ENCODE data around the gene C16orf87. TPM values are rescaled to one million over a fixed set of nuclear protein-coding genes. Genes with fewer than 3 reads are reported as not detected.

Gene C16orf87
- total RNA-seq, 1 experiment from 2014 or later, result 13.5 TPM

DNA sequence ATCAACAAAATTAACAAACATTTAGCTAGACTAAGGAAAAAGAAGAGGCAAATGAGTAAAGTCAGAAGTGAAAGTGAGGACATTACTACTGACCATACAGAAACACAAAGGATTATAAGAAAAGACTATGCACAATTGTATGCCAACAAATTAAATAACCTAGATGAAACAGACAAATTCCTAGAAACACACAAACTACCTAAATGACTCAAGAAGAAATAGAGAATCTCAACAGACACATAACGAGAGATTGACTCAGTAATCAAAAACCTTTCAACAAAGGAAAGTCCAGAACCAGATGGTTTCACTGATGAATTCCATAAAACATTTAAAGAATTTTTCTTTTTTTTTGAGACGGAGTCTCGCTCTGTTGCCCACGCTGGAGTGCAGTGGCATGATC lies 47.2 kb downstream of the C16orf87 start:
- ChIA-PET CTCF (interaction anchor here (0.7 kb wide), 1 partner anchor 992 kb away, joined by 4 read pairs; no protein-coding TSS in a partner anchor), POLR2A (no interaction called here)
- H3K4me1 Mint-ChIP-seq (ENCODE audit: insufficient read depth, unreplicated experiment), result no peaks in the 10 kb centered on the region
- peaks cover 6% of the 10 kb centered on the region for H3K36me3 Mint-ChIP-seq (ENCODE audit: insufficient read depth, unreplicated experiment)
- H3K4me3 Mint-ChIP-seq (ENCODE audit: unreplicated experiment), result no peak overlapping the region
- no peak for DNase-seq (ENCODE audit: unreplicated experiment)
- no peak overlapping the region for H3K27ac Mint-ChIP-seq (ENCODE audit: low read depth, unreplicated experiment)
- H3K27me3 Mint-ChIP-seq (ENCODE audit: insufficient read depth, unreplicated experiment), result no peaks in the 10 kb centered on the region
- H3K9me3 Mint-ChIP-seq (ENCODE audit: unreplicated experiment), result no peaks in the 10 kb centered on the region
- intact Hi-C loops (cut with micrococcal nuclease), result no loop called here
- BruUV-seq (replicated peaks), result no TSS peak
- no peak for TF ChIP-seq CTCF (IDR thresholded peaks at IDR 0.05; ENCODE audit: unreplicated experiment)

GRCh38 chr16:46782320-46782719 lies 48.7 kb downstream of the C16orf87 start:
- no peak for TF ChIP-seq CTCF (IDR thresholded peaks at IDR 0.05; ENCODE audit: unreplicated experiment)
- H3K9me3 Mint-ChIP-seq (ENCODE audit: unreplicated experiment), result no peaks in the 10 kb centered on the region
- H3K36me3 Mint-ChIP-seq (ENCODE audit: insufficient read depth, unreplicated experiment), result peaks cover 6% of the 10 kb centered on the region
- no peak overlapping the region for H3K27ac Mint-ChIP-seq (ENCODE audit: low read depth, unreplicated experiment)
- intact Hi-C loops (cut with micrococcal nuclease), result no loop called here
- POLR2A ChIA-PET, result interaction anchor here (0.6 kb wide), 1 partner anchor 55 kb away, joined by 3 read pairs; no protein-coding TSS in a partner anchor
- H3K4me3 Mint-ChIP-seq (ENCODE audit: unreplicated experiment), result no peak overlapping the region
- DNase-seq (ENCODE audit: unreplicated experiment), result no peak
- BruUV-seq (replicated peaks), result no TSS peak
- CTCF ChIA-PET, result interaction anchor here (1.7 kb wide), 1 partner anchor 19 kb away, joined by 8 read pairs; no protein-coding TSS in a partner anchor
- H3K27me3 Mint-ChIP-seq (ENCODE audit: insufficient read depth, unreplicated experiment), result no peaks in the 10 kb centered on the region
- no peaks in the 10 kb centered on the region for H3K4me1 Mint-ChIP-seq (ENCODE audit: insufficient read depth, unreplicated experiment)

DNA sequence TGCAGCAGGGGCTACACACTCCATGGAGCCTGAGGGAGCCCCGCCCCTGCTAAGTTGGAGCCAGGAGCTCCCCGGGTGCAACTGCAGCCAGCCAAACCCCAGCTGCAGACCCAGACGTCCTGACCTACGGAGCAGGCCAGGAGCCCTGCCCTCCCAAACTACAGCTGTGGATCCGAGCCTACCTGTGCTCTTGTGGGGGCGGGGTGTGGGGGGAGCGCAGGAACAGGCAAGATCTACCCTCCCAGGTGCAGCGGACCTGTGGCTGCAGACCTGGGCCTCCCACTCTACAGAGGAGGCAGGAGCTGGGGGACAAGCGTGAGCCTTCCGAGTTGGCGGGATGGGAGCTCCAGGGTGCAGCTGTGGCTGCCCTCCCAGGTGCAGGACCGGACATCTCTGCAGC lies 53.2 kb downstream of the C16orf87 start:
- no peaks in the 10 kb centered on the region for H3K9me3 Mint-ChIP-seq (ENCODE audit: unreplicated experiment)
- H3K4me3 Mint-ChIP-seq (ENCODE audit: unreplicated experiment), result no peak overlapping the region
- H3K36me3 Mint-ChIP-seq (ENCODE audit: insufficient read depth, unreplicated experiment), result peaks cover 6% of the 10 kb centered on the region
- POLR2A ChIA-PET, result interaction anchor here (0.6 kb wide), 1 partner anchor 10 kb away, joined by 3 read pairs; no protein-coding TSS in a partner anchor
- no TSS peak for BruUV-seq (replicated peaks)
- no peak for DNase-seq (ENCODE audit: unreplicated experiment)
- intact Hi-C loops (cut with micrococcal nuclease), result no loop called here
- no peaks in the 10 kb centered on the region for H3K4me1 Mint-ChIP-seq (ENCODE audit: insufficient read depth, unreplicated experiment)
- TF ChIP-seq CTCF (IDR thresholded peaks at IDR 0.05; ENCODE audit: unreplicated experiment), result no peak
- no peaks in the 10 kb centered on the region for H3K27me3 Mint-ChIP-seq (ENCODE audit: insufficient read depth, unreplicated experiment)
- CTCF ChIA-PET, result interaction anchor here (0.7 kb wide), 1 partner anchor 148 kb away, joined by 3 read pairs; no protein-coding TSS in a partner anchor
- H3K27ac Mint-ChIP-seq (ENCODE audit: low read depth, unreplicated experiment), result no peak overlapping the region

DNA sequence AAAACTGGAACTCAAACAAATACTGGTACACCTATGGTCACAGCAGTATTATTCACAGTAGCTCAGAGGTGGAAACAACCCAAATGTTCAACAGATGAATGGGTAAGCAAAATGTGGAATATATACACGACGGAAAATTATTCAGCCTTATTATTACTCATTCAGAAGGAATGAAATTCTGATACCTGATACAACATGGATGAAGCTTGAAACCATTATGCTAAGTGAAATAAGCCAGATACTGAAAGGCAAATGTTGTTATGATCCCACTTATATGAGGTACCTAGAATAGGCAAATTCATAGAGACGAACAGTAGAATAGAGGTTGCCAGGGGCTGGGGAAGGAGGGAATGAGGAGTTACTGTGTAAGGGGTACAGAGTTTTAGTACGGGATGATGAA lies 55.8 kb downstream of the C16orf87 start:
- H3K27ac Mint-ChIP-seq (ENCODE audit: low read depth, unreplicated experiment), result no peak overlapping the region
- DNase-seq (ENCODE audit: unreplicated experiment), result no peak
- H3K9me3 Mint-ChIP-seq (ENCODE audit: unreplicated experiment), result no peaks in the 10 kb centered on the region
- H3K4me1 Mint-ChIP-seq (ENCODE audit: insufficient read depth, unreplicated experiment), result no peaks in the 10 kb centered on the region
- H3K27me3 Mint-ChIP-seq (ENCODE audit: insufficient read depth, unreplicated experiment), result no peaks in the 10 kb centered on the region
- POLR2A ChIA-PET, result no interaction called here
- H3K4me3 Mint-ChIP-seq (ENCODE audit: unreplicated experiment), result no peak overlapping the region
- H3K36me3 Mint-ChIP-seq (ENCODE audit: insufficient read depth, unreplicated experiment), result no peaks in the 10 kb centered on the region
- no TSS peak for BruUV-seq (replicated peaks)
- CTCF ChIA-PET, result interaction anchor here (0.9 kb wide), 1 partner anchor 101 kb away, joined by 3 read pairs; no protein-coding TSS in a partner anchor
- TF ChIP-seq CTCF (IDR thresholded peaks at IDR 0.05; ENCODE audit: unreplicated experiment), result no peak
- intact Hi-C loops (cut with micrococcal nuclease), result no loop called here
